HepG2 (cell line): Measurements from ENCODE around the gene THADA. TPM values are rescaled to one million over a fixed set of nuclear protein-coding genes. Genes with fewer than 3 reads are reported as not detected.

Source experiments
- ARID3A ChIP-seq: IDR thresholded peaks from 2 replicates; pipeline ENCODE4 v1.6.1; 2012; ENCODE audit warnings: low read depth, low read length, improper control_type of control experiment
- ARNTL ChIP-seq: sonication (generic); formaldehyde crosslinking; IDR thresholded peaks from 2 replicates; pipeline ENCODE4 v1.4.0; 2020; ENCODE audit warnings: mild to moderate bottlenecking, missing genetic modification reagents
- DBP ChIP-seq: sonication (generic); formaldehyde crosslinking; IDR thresholded peaks from 2 replicates; pipeline ENCODE4 v1.4.0; 2020; ENCODE audit warnings: missing genetic modification reagents; ENCODE audit errors: not compliant biosample characterization
- HOXA9 ChIP-seq: sonication (generic); formaldehyde crosslinking; IDR thresholded peaks from 2 replicates; pipeline ENCODE4 v1.8.1; 2022; ENCODE audit warnings: missing genetic modification reagents, mild to moderate bottlenecking, moderate library complexity, borderline replicate concordance
- LBX2 ChIP-seq: sonication (generic); formaldehyde crosslinking; IDR thresholded peaks from 2 replicates; pipeline ENCODE4 v1.5.0; 2020; ENCODE audit warnings: missing genetic modification reagents, mild to moderate bottlenecking, borderline replicate concordance
- MXI1 ChIP-seq: IDR thresholded peaks from 3 replicates; pipeline ENCODE4 v1.6.1; 2012; ENCODE audit warnings: low read depth, low read length, inconsistent platforms, borderline replicate concordance
- PHF8 ChIP-seq: sonication (generic); formaldehyde crosslinking; IDR thresholded peaks from 2 replicates; pipeline ENCODE4 v1.5.0; 2020; ENCODE audit warnings: missing genetic modification reagents
- RCOR2 ChIP-seq: IDR thresholded peaks from 2 replicates; pipeline ENCODE4 v1.6.1; 2016; ENCODE audit warnings: missing biosample characterization, missing genetic modification reagents
- RFXAP ChIP-seq: sonication (generic); formaldehyde crosslinking; IDR thresholded peaks from 2 replicates; pipeline ENCODE4 v1.4.0; 2020; ENCODE audit warnings: missing genetic modification reagents, borderline replicate concordance
- SOX13 ChIP-seq, 3 experiments: fragments of 450-650 bp in 1 of 3; sonication (generic) in 1 of 3; formaldehyde crosslinking in 1 of 3; IDR thresholded peaks in 2 of 3; conservative IDR thresholded peaks in 1 of 3; 2 replicates each; pipeline versions ENCODE4 v1.5.0 to v1.6.1; 2016 to 2020; ENCODE audit warnings: antibody characterized with exemption in 1 of 3, mild to moderate bottlenecking in 1 of 3, missing compliant biosample characterization in 1 of 3, missing genetic modification reagents in 1 of 3, moderate library complexity in 1 of 3
- TCF7L2 ChIP-seq: IDR thresholded peaks from 2 replicates; pipeline ENCODE4 v1.6.1; 2011; ENCODE audit warnings: mild to moderate bottlenecking, low read depth, low read length, moderate library complexity
- XRCC5 ChIP-seq: fragments of 200-400 bp; formaldehyde crosslinking; optimal IDR thresholded peaks from 2 replicates; pipeline ENCODE3; 2017; ENCODE audit warnings: mild to moderate bottlenecking, low read length
- YEATS2 ChIP-seq: sonication (generic); formaldehyde crosslinking; IDR thresholded peaks from 2 replicates; pipeline ENCODE4 v1.4.0; 2020; ENCODE audit warnings: missing genetic modification reagents, borderline replicate concordance
- ZMAT5 ChIP-seq: sonication (generic); formaldehyde crosslinking; IDR thresholded peaks from 2 replicates; pipeline ENCODE4 v1.5.0; 2020; ENCODE audit warnings: mild to moderate bottlenecking, low read depth, missing genetic modification reagents, borderline replicate concordance
- ZMYM3 ChIP-seq: sonication (generic); formaldehyde crosslinking; IDR thresholded peaks from 2 replicates; pipeline ENCODE4 v1.5.1; 2020; ENCODE audit warnings: mild to moderate bottlenecking, missing genetic modification reagents
- ZNF12 ChIP-seq: sonication (generic); formaldehyde crosslinking; IDR thresholded peaks from 2 replicates; pipeline ENCODE4 v1.5.0; 2020; ENCODE audit warnings: missing genetic modification reagents
- ZNF343 ChIP-seq: sonication (generic); formaldehyde crosslinking; IDR thresholded peaks from 2 replicates; pipeline ENCODE4 v1.4.0; 2020; ENCODE audit warnings: mild to moderate bottlenecking, missing genetic modification reagents
- ZNF44 ChIP-seq: sonication (generic); formaldehyde crosslinking; IDR thresholded peaks from 2 replicates; pipeline ENCODE4 v1.5.1; 2020; ENCODE audit warnings: mild to moderate bottlenecking, missing genetic modification reagents
- ZNF558 ChIP-seq: sonication (generic); formaldehyde crosslinking; IDR thresholded peaks from 2 replicates; pipeline ENCODE4 v1.9.0; 2022; ENCODE audit warnings: mild to moderate bottlenecking, missing genetic modification reagents, borderline replicate concordance
- ZNF800 ChIP-seq: sonication (generic); formaldehyde crosslinking; IDR thresholded peaks from 2 replicates; pipeline ENCODE4 v1.4.0; 2020; ENCODE audit warnings: missing genetic modification reagents
- ZNF83 ChIP-seq: sonication (generic); formaldehyde crosslinking; IDR thresholded peaks from 2 replicates; pipeline ENCODE4 v1.4.0; 2020; ENCODE audit warnings: missing genetic modification reagents, mild to moderate bottlenecking, borderline replicate concordance
- ZSCAN9 ChIP-seq: IDR thresholded peaks from 2 replicates; pipeline ENCODE4 v1.6.1; 2016; ENCODE audit warnings: borderline replicate concordance
- polyA plus RNA-seq, 8 experiments: library from polyadenylated mRNA; depleted of rRNA in 3 of 8; stranded (reverse) in 7 of 8; unstranded in 1 of 8; fragments of >200 nt; fragmentation: Illumina TruSeq in 4 of 8; extraction: Trizol in 4 of 8; gene quantifications; 2 replicates each; pipeline versions ENCODE4 v1.2.1 to v1.2.3, GENCODE V29; 2011 to 2016; ENCODE audit warnings: low read depth in 4 of 8, missing spikeins in 1 of 8, mixed read lengths in 1 of 8; ENCODE audit not compliant: insufficient read depth in 1 of 8
- total RNA-seq, 5 experiments: library from RNA; depleted of rRNA; stranded (reverse); fragments of >200 nt; fragmentation: Illumina TruSeq; extraction: Trizol; gene quantifications; 2 replicates each; pipeline ENCODE4 v1.2.3, GENCODE V29; 2016; ENCODE audit warnings: low read depth in 1 of 5

The THADA gene
- total and polyA plus RNA-seq, 2 of the 13 experiments (the other 11 are each of a cell fraction or from before 2014, with no cell fraction given), result 12.7 to 21.7 TPM

- no peak for TF ChIP-seq TCF7L2
- 0 out of 2 replicates have a peak, but pooled peaks have one; percentile 62 for TF ChIP-seq ZNF83
- TF ChIP-seq ZNF12, result no peak
- TF ChIP-seq ZMAT5 (CRISPR knock-in tag), result no peak
- TF ChIP-seq PHF8, result no peak; the same call in 1 of the 2 replicates
- no peak for TF ChIP-seq DBP
- TF ChIP-seq RFXAP (CRISPR knock-in tag), result no peak
- no peak for TF ChIP-seq SOX13 (IDR thresholded peaks at IDR 0.05)
- TF ChIP-seq SOX13 (CRISPR knock-in tag; conservative IDR thresholded peaks at IDR 0.05 in 1 of 2, IDR thresholded peaks at IDR 0.05 in 1 of 2), result 0 out of 4 replicates have a peak, but pooled peaks of 1 of the 2 experiments have one; percentile 10
- no peak for TF ChIP-seq ARNTL (CRISPR knock-in tag)
- TF ChIP-seq MXI1, result no peak
- peak; percentile 6 for TF ChIP-seq XRCC5
- no peak for TF ChIP-seq YEATS2
- peak; percentile 16; the same call in 1 of the 2 replicates for TF ChIP-seq ARID3A
- no peak; the same call in 1 of the 2 replicates for TF ChIP-seq ZNF558 (CRISPR knock-in tag)
- peak; percentile 41; the same call in 1 of the 2 replicates for TF ChIP-seq ZMYM3 (CRISPR knock-in tag)
- TF ChIP-seq ZNF343 (CRISPR knock-in tag), result 0 out of 2 replicates have a peak, but pooled peaks have one; percentile 30
- peak; percentile 72; the same call in 1 of the 2 replicates for TF ChIP-seq ZNF44 (CRISPR knock-in tag)
- no peak; the same call in 1 of the 2 replicates for TF ChIP-seq ZSCAN9
- no peak for TF ChIP-seq ZNF800
- TF ChIP-seq RCOR2 (CRISPR knock-in tag), result no peak; the same call in 1 of the 2 replicates
- no peak; the same call in 1 of the 2 replicates for TF ChIP-seq HOXA9 (CRISPR knock-in tag)
- TF ChIP-seq LBX2, result no peak
Observed at GRCh38 chr2:43227830-43228281, 368.0 kb downstream of the THADA start (continued).
